K562 (cell line): ENCODE data around the gene DBH.

Experiments used
- E2F6 ChIP-seq, 2 experiments: IDR thresholded peaks; 2 replicates each; pipeline ENCODE4 v1.6.1; 2011; ENCODE audit warnings: borderline replicate concordance in 1 of 2, control low read depth in 1 of 2, low read depth in 1 of 2, low read length in 1 of 2, mild to moderate bottlenecking in 1 of 2, mixed read lengths in 1 of 2, moderate library complexity in 1 of 2; ENCODE audit not compliant: insufficient read depth in 1 of 2, insufficient read length in 1 of 2, poor library complexity in 1 of 2, severe bottlenecking in 1 of 2; ENCODE audit errors: extremely low read depth in 1 of 2
- EGR1 ChIP-seq: fragments of 450-650 bp; conservative IDR thresholded peaks from 2 replicates; pipeline ENCODE4 v1.6.1; 2017; ENCODE audit warnings: mild to moderate bottlenecking
- NR3C1 ChIP-seq: sonication (generic); formaldehyde crosslinking; IDR thresholded peaks from 2 replicates; pipeline ENCODE4 v1.8.1; 2022; ENCODE audit warnings: missing genetic modification reagents
- PCBP2 ChIP-seq: fragments of 200-400 bp; formaldehyde crosslinking; IDR thresholded peaks from 2 replicates; pipeline ENCODE4 v1.6.1; 2018; ENCODE audit warnings: low read length, low read depth, mild to moderate bottlenecking, moderate library complexity; ENCODE audit not compliant: poor library complexity, severe bottlenecking
- SP1 ChIP-seq: sonication (generic); formaldehyde crosslinking; IDR thresholded peaks from 2 replicates; pipeline ENCODE4 v1.8.1; 2022; ENCODE audit warnings: mild to moderate bottlenecking, missing genetic modification reagents

DNA sequence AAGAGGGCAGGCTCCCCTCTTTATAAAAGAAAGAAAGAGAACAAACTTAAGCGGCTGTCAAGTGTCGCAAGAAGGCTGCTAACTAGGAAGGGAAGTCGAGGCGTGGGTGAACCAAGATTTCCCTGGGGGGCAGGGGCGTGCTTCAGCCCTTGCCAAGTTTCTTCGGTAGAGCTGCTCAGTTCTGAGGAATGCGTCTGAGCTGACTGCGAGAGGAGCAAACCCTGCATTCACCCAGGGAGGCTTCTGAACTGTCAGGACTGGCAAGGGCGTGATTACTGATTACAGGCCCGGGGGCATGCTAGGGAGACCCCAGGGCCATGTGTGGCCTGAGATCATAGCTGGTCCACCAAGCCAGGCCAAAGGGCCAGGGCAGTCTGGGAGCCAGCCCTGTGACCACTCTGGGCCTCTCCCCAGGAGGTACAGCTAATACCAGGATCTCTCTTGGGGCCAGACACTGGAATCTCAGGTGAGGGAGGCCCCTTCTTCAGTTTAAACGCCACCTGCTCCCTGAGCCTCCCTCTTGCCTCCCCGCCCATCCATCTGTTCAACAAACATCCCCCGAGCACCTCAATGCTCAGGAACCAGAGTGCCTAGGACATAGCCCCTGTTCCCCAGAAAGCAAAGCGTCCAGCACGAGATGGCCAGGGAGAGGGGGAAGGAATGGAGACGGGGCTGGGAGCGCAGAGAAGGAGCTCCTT lies 71.1 kb downstream of the DBH start:
- no peak for TF ChIP-seq PCBP2
- TF ChIP-seq SP1 (CRISPR knock-in tag), result no peak
- TF ChIP-seq EGR1, result no peak
- TF ChIP-seq E2F6 (IDR thresholded peaks at IDR 0.05; ENCODE audit: borderline replicate concordance in 1 of 2, extremely low read depth in 1 of 2, insufficient read depth in 1 of 2, insufficient read length in 1 of 2, low read depth in 1 of 2, low read length in 1 of 2, poor library complexity in 1 of 2, severe bottlenecking in 1 of 2), result no peak
- no peak for TF ChIP-seq NR3C1 (CRISPR knock-in tag)
